LNCAP (cell line): ENCODE measurements around the gene ELAVL2.

Experiments used
- CTCF ChIP-seq: fragments of 450-650 bp; IDR thresholded peaks from 2 replicates; pipeline ENCODE4 v1.5.1; 2017; ENCODE audit warnings: mild to moderate bottlenecking

Gene ELAVL2

GRCh38 chr9:23774266-23774665 is 51.8 kb downstream of the ELAVL2 start:
- TF ChIP-seq CTCF = no peak

GRCh38 chr9:23772385-23772783 is 53.7 kb downstream of the ELAVL2 start:
- TF ChIP-seq CTCF = no peak

DNA sequence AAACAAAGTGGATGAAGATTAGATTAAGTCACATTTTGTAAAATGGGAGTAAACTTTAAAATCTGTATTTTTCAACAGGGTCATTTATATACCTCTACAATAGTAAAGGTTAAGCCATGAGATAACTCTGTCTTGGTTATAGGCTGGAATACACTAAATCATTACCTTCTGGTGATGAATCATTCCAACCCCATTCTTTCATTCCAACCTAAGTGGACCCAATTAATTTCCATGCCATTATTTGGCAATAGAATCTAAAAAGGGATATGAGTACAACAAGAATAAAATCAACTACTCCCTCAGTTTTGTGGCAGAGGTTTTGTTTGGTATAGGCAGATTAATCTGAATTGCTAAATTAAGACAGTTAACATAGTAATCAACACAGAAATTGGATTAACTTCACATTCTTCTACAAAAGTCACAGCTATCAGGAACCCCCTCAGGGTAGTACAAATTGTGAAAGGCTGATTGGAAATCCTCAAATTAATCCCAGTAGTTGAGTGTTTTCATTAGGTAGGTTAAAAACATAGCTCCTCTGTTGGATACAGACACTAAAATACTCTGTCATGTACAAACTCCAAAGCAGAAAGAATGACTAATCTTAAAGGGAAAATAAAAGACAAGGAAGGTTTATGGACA is 54.2 kb downstream of the ELAVL2 start:
- TF ChIP-seq CTCF = no peak

- TF ChIP-seq CTCF = no peak
Observed at GRCh38 chr9:23769307-23769935, 56.6 kb downstream of the ELAVL2 start.

GRCh38 chr9:23768861-23769260 is 57.2 kb downstream of the ELAVL2 start:
- TF ChIP-seq CTCF = no peak

- TF ChIP-seq CTCF = no peak
Observed at GRCh38 chr9:23766613-23767012, 59.4 kb downstream of the ELAVL2 start.

GRCh38 chr9:23765561-23765960 is 60.5 kb downstream of the ELAVL2 start:
- no peak for TF ChIP-seq CTCF

DNA sequence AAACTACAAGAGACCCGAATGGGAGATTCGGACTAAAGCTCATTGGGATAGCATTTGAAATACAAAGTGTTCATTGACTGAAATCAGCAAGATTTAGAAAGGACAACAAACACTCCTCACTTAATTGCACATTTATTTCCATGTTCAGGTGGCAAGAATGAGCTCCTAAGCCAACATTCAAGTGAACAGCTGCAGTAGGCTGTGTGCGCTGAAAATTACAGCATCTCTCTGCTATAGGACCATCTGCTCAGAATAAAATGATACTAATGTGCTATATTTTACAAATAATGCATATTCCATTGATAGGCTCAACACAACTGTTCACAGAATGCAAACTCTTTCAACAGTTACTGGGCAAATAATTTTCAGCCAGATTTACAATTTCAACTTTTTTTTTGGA is 61.8 kb downstream of the ELAVL2 start:
- TF ChIP-seq CTCF = no peak
